GM12878 (cell line): Measurements from ENCODE around the gene SDC1. TPM values are rescaled to one million over a fixed set of nuclear protein-coding genes. Genes with fewer than 3 reads are reported as not detected.

Experiments
- ATAC-seq: fragments of 200-7000 bp; cut with Tn5 transposase; 3 replicates; pipeline ENCODE4 v1.9.1; 2020; ENCODE audit warnings: mild to moderate bottlenecking, moderate library complexity
- BruUV-seq: library from RNA; stranded (reverse); fragments of 400-500 nt; replicated peaks from 2 replicates; lab custom pipeline; 2021; lab: Mats Ljungman, UMichigan
- CTCF ChIA-PET: fragments of 300-600 bp; sonication (Branson Sonifier 250); formaldehyde crosslinking; extraction: SDS; loops from one replicate; lab custom pipeline; 2021; ENCODE audit warnings: inconsistent platforms; lab: Yijun Ruan, JAX
- POLR2A ChIA-PET: fragments of 350-600 bp; formaldehyde crosslinking; extraction: SDS; loops from one replicate; lab custom pipeline; 2021; ENCODE audit warnings: inconsistent platforms; lab: Charles Lee
- RAD21 ChIA-PET: fragments of 300-600 bp; sonication (Branson Sonifier 250); formaldehyde crosslinking; loops from one replicate; lab custom pipeline; 2023; ENCODE audit warnings: antibody characterized with exemption; ENCODE audit not compliant: unreplicated experiment; lab: Charles Lee
- SMC1A ChIA-PET: fragments of 300-600 bp; sonication (Branson Sonifier 250); formaldehyde crosslinking; loops from one replicate; lab custom pipeline; 2023; ENCODE audit not compliant: unreplicated experiment, uncharacterized antibody; lab: Charles Lee
- DNase-seq: peaks from one replicate; pipeline ENCODE4 v3.0.0-alpha.2; 2011; ENCODE audit warnings: low read depth, low spot score
- FAIRE-seq: peaks from 3 replicates; lab custom pipeline; 2011; peaks lifted over from hg19 to GRCh38; lab: Jason Lieb, UNC
- H2AFZ ChIP-seq: 2 replicates; pipeline ENCODE4 v1.6.0; 2011; ENCODE audit warnings: low read depth, low read length, control low read depth; ENCODE audit not compliant: control insufficient read depth
- H3K27ac ChIP-seq: 2 replicates; pipeline ENCODE4 v1.5.1; 2011; ENCODE audit warnings: control low read depth; ENCODE audit not compliant: control insufficient read depth, insufficient read depth
- H3K27me3 ChIP-seq, 2 experiments: replicated peaks in 1 of 2; 2 replicates each; pipeline versions ENCODE4 v1.6.0 to v1.6.1; 2011; ENCODE audit warnings: low read length in 1 of 2; ENCODE audit not compliant: control insufficient read depth in 2 of 2, insufficient read depth in 2 of 2
- H3K36me3 ChIP-seq, 2 experiments: 2 replicates each; pipeline ENCODE4 v1.5.1; 2011; ENCODE audit warnings: low read length in 1 of 2; ENCODE audit not compliant: control insufficient read depth in 2 of 2, insufficient read depth in 2 of 2
- H3K4me1 ChIP-seq: 2 replicates; pipeline ENCODE4 v1.6.1; 2011; ENCODE audit warnings: mild to moderate bottlenecking, low read length, moderate library complexity, mixed read lengths; ENCODE audit not compliant: control insufficient read depth, insufficient read depth
- H3K4me2 ChIP-seq: 2 replicates; pipeline ENCODE4 v1.6.0; 2011; ENCODE audit warnings: control low read depth; ENCODE audit not compliant: control insufficient read depth, insufficient read depth
- H3K4me3 ChIP-seq: fragments of 200-600 bp; sonication (generic); 2 replicates; pipeline ENCODE4 v1.5.1; 2016
- H3K79me2 ChIP-seq: 2 replicates; pipeline ENCODE4 v1.6.0; 2011; ENCODE audit warnings: low read length; ENCODE audit not compliant: control insufficient read depth, insufficient read depth
- H3K9ac ChIP-seq: 2 replicates; pipeline ENCODE4 v1.8.0; 2011; ENCODE audit warnings: low read length, control low read depth, mixed read lengths; ENCODE audit not compliant: control insufficient read depth, insufficient read depth
- H3K9me3 ChIP-seq: replicated peaks from 3 replicates; pipeline ENCODE4 v1.5.1; 2011; ENCODE audit warnings: mild to moderate bottlenecking, low read length; ENCODE audit not compliant: control insufficient read depth, insufficient read depth
- H4K20me1 ChIP-seq: 2 replicates; pipeline ENCODE4 v1.6.0; 2011; ENCODE audit not compliant: control insufficient read depth, insufficient read depth
- BHLHE40 ChIP-seq, 2 experiments: fragments of 450-650 bp in 1 of 2; IDR thresholded peaks; 2 replicates each; pipeline ENCODE4 v1.6.1; 2011 to 2017; ENCODE audit warnings: low read depth in 2 of 2, borderline replicate concordance in 1 of 2, improper control_type of control experiment in 1 of 2, low read length in 1 of 2, mild to moderate bottlenecking in 1 of 2
- CREB1 ChIP-seq: IDR thresholded peaks from 2 replicates; pipeline ENCODE4 v1.6.1; 2012; ENCODE audit warnings: low read depth, mild to moderate bottlenecking, inconsistent platforms
- HDAC6 ChIP-seq: fragments of 200-600 bp; sonication (generic); IDR thresholded peaks from one replicate; pipeline ENCODE4 v1.8.0; 2017; ENCODE audit warnings: antibody characterized with exemption; ENCODE audit not compliant: unreplicated experiment
- JUNB ChIP-seq: IDR thresholded peaks from 2 replicates; pipeline ENCODE4 v1.6.1; 2016; ENCODE audit warnings: antibody characterized with exemption, mild to moderate bottlenecking
- MYB ChIP-seq: fragments of 150-350 bp; IDR thresholded peaks from 2 replicates; pipeline ENCODE4 v1.6.1; 2014; ENCODE audit warnings: mild to moderate bottlenecking, low read depth, low read length, borderline replicate concordance
- MYC ChIP-seq: IDR thresholded peaks from 2 replicates; pipeline ENCODE4 v1.6.1; 2011; ENCODE audit warnings: mild to moderate bottlenecking, low read length, moderate library complexity, inconsistent platforms; ENCODE audit not compliant: insufficient read depth, insufficient replicate concordance, insufficient read length, severe bottlenecking
- SMAD5 ChIP-seq: IDR thresholded peaks from 2 replicates; pipeline ENCODE4 v1.6.1; 2016; ENCODE audit warnings: antibody characterized with exemption, low read depth
- TAF1 ChIP-seq: IDR thresholded peaks from 2 replicates; pipeline ENCODE4 v1.6.1; 2011; ENCODE audit warnings: mild to moderate bottlenecking, low read depth, low read length, borderline replicate concordance
- TCF7 ChIP-seq: IDR thresholded peaks from 2 replicates; pipeline ENCODE4 v1.6.1; 2014; ENCODE audit warnings: antibody characterized with exemption, borderline replicate concordance
- ZZZ3 ChIP-seq: IDR thresholded peaks from 2 replicates; pipeline ENCODE4 v1.6.1; 2011; ENCODE audit warnings: low read depth; ENCODE audit not compliant: control insufficient read depth, insufficient read length
- WGBS: methylation state at CpG from one replicate; pipeline ENCODE4 v1.1.6; 2016; ENCODE audit warnings: low lambda C conversion rate; ENCODE audit not compliant: insufficient replicate concordance, insufficient coverage; ENCODE audit errors: missing lambda C conversion rate; 5-methylcytosine and 5-hydroxymethylcytosine counted together
- in situ Hi-C: fragments of 300-500 bp; cut with MboI; formaldehyde crosslinking; loops from 9 replicates; pipeline ENCODE4 v1.14.3; 2018; ENCODE audit warnings: mixed read lengths
- intact Hi-C: fragments of 100-400 bp; cut with micrococcal nuclease; formaldehyde crosslinking; loops from one replicate; pipeline ENCODE4 v1.14.2; 2022; ENCODE audit not compliant: unreplicated experiment
- polyA plus RNA-seq, 11 experiments: library from polyadenylated mRNA; depleted of rRNA in 4 of 11; unstranded in 6 of 11; stranded (reverse) in 5 of 11; fragments of >200 nt; fragmentation: Nextera tagmentation in 4 of 11; fragmentation: Illumina TruSeq in 1 of 11; extraction: Ambion mirVana in 4 of 11; extraction: Trizol in 1 of 11; gene quantifications; 1 replicate in 1 of 11; 2 replicates in 10 of 11; pipeline versions ENCODE4 v1.2.1 to v1.2.3, GENCODE V29; 2011 to 2016; ENCODE audit warnings: inconsistent platforms in 2 of 11, missing spikeins in 2 of 11, low read depth in 1 of 11
- total RNA-seq, 4 experiments: library from RNA; depleted of rRNA in 3 of 4; stranded (reverse); fragments of >200 nt in 3 of 4; fragmentation: Illumina TruSeq in 1 of 4; extraction: Trizol in 1 of 4; gene quantifications; 2 replicates each; pipeline versions ENCODE4 v1.2.1 to v1.2.3, GENCODE V29; 2013 to 2021
- TF ChIP-seq, protein P1 (sequence below): IDR thresholded peaks from 2 replicates; pipeline ENCODE4 v1.6.1; 2011; ENCODE audit warnings: mild to moderate bottlenecking, low read depth, low read length, moderate library complexity; ENCODE audit not compliant: insufficient replicate concordance
- TF ChIP-seq, protein P2 (sequence below): IDR thresholded peaks from 2 replicates; pipeline ENCODE4 v1.6.1; 2011; ENCODE audit warnings: low read depth, low read length, improper control_type of control experiment, borderline replicate concordance
- TF ChIP-seq, protein P3 (sequence below): fragments of 450-650 bp; formaldehyde crosslinking; IDR thresholded peaks from 2 replicates; pipeline ENCODE4 v1.4.0; 2022; ENCODE audit warnings: mild to moderate bottlenecking, moderate library complexity
- TF ChIP-seq, protein P4 (sequence below): fragments of 450-650 bp; IDR thresholded peaks from 2 replicates; pipeline ENCODE4 v1.6.1; 2017; ENCODE audit warnings: antibody characterized with exemption, mild to moderate bottlenecking, moderate library complexity

Gene SDC1
- total and polyA plus RNA-seq, 10 of the 15 experiments (the other 5 are each of a cell fraction or from before 2014, with no cell fraction given) = 0.85 to 36.8 (median 23.7) TPM

DNA sequence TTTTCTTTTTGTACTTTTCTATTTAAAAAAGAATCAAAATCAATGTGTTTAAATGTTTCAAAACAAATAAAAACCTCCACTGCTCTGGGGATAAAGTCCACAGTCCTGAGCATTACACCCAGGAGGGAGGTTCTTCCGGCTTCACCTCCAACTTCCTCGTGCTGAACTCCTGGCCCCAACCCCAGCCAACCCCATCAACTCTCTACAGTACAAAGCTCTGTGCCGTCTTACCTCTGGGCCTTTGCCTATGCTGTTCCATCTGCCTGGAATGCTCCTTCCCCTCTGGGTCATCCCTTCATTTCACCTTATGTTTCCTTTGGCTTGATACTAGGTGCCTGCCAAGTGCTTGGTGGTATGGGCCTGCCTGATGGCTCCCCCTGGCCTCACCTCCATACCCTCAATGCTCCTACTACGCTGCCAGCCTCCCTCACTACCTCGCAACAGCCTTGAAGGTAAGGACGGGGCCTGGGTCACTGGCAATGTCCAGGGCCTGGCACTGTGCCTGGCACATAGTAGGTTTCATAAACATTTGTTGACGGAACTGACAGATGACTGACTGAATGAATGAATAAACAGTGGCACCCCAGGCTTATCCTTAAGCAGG, 28.8 kb downstream of the SDC1 start (continued):
- TF ChIP-seq, protein P1, sequence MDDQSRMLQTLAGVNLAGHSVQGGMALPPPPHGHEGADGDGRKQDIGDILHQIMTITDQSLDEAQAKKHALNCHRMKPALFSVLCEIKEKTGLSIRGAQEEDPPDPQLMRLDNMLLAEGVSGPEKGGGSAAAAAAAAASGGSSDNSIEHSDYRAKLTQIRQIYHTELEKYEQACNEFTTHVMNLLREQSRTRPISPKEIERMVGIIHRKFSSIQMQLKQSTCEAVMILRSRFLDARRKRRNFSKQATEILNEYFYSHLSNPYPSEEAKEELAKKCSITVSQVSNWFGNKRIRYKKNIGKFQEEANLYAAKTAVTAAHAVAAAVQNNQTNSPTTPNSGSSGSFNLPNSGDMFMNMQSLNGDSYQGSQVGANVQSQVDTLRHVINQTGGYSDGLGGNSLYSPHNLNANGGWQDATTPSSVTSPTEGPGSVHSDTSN = no peak
- no peak for TF ChIP-seq CREB1
- no peak for TF ChIP-seq BHLHE40 (IDR thresholded peaks at IDR 0.05; ENCODE audit: borderline replicate concordance in 1 of 2, low read depth in 2 of 2, low read length in 1 of 2)
- TF ChIP-seq JUNB = no peak
- TF ChIP-seq, protein P2, sequence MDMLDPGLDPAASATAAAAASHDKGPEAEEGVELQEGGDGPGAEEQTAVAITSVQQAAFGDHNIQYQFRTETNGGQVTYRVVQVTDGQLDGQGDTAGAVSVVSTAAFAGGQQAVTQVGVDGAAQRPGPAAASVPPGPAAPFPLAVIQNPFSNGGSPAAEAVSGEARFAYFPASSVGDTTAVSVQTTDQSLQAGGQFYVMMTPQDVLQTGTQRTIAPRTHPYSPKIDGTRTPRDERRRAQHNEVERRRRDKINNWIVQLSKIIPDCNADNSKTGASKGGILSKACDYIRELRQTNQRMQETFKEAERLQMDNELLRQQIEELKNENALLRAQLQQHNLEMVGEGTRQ = no peak
- no peak for TF ChIP-seq MYB
- no peak for TF ChIP-seq HDAC6

DNA sequence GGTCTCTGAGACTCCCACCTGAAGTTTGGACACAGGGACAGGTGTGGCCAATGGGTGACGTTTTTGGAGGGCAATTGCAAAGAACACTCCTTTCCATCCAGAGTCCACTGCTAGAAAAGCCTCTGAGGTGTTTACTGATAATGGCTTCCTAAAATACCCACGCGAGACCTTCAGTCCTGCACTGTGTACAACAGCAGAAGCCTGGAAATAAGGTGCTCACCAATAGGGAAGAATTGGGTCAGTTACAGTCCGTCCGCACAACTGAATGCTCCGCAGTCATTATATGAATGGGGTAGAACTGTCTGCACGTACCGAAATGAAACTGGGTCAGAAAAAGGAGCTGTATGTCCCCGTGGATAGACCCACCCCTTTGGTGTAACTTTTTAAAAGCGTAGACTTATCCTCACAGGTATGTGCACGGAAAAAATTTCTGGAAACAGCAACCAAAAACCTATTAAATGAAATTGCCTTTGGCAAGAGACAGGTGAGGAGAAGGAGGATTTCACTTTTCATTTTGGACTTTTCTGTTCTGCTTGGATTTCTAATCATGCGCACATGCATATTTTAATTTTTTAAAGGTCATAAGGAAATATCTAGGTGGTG, 29.4 kb downstream of the SDC1 start:
- DNase-seq (no peak), ATAC-seq (no peak), FAIRE-seq (no peak)
- no peaks in the 10 kb centered on the region for H4K20me1 ChIP-seq
- ChIA-PET RAD21 (no interaction called here), CTCF (no interaction called here), SMC1A (no interaction called here), POLR2A (no interaction called here)
- no peak overlapping the region for H2AFZ ChIP-seq
- no peaks in the 10 kb centered on the region for H3K4me1 ChIP-seq
- in situ Hi-C loops = no loop called here
- no peak overlapping the region for H3K9ac ChIP-seq
- no peaks in the 10 kb centered on the region for H3K9me3 ChIP-seq
- no peak overlapping the region for H3K4me2 ChIP-seq
- 59% methylated on average over 12 of the region's 12 CpGs for WGBS
- BruUV-seq = no TSS peak
- H3K27ac ChIP-seq = no peak overlapping the region
- H3K27me3 ChIP-seq = no peaks in the 10 kb centered on the region; a peak in 1 of 4 replicates
- intact Hi-C loops = no loop called here
- H3K36me3 ChIP-seq = no peaks in the 10 kb centered on the region
- H3K4me3 ChIP-seq = no peak overlapping the region
- no peaks in the 10 kb centered on the region for H3K79me2 ChIP-seq
- TF ChIP-seq ZZZ3 (no peak), MYC (no peak), TAF1 (no peak), TCF7 (no peak), SMAD5 (no peak)
- TF ChIP-seq, protein P3, sequence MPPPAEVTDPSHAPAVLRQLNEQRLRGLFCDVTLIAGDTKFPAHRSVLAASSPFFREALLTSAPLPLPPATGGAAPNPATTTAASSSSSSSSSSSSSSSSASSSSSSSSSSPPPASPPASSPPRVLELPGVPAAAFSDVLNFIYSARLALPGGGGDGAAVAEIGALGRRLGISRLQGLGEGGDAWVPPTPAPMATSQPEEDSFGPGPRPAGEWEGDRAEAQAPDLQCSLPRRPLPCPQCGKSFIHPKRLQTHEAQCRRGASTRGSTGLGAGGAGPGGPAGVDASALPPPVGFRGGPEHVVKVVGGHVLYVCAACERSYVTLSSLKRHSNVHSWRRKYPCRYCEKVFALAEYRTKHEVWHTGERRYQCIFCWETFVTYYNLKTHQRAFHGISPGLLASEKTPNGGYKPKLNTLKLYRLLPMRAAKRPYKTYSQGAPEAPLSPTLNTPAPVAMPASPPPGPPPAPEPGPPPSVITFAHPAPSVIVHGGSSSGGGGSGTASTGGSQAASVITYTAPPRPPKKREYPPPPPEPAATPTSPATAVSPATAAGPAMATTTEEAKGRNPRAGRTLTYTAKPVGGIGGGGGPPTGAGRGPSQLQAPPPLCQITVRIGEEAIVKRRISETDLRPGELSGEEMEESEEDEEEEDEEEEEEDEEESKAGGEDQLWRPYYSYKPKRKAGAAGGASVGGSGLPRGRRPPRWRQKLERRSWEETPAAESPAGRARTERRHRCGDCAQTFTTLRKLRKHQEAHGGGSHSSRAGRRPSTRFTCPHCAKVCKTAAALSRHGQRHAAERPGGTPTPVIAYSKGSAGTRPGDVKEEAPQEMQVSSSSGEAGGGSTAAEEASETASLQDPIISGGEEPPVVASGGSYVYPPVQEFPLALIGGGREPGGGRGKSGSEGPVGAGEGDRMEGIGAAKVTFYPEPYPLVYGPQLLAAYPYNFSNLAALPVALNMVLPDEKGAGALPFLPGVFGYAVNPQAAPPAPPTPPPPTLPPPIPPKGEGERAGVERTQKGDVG (CRISPR knock-in tag) = no peak
- TF ChIP-seq, protein P4, sequence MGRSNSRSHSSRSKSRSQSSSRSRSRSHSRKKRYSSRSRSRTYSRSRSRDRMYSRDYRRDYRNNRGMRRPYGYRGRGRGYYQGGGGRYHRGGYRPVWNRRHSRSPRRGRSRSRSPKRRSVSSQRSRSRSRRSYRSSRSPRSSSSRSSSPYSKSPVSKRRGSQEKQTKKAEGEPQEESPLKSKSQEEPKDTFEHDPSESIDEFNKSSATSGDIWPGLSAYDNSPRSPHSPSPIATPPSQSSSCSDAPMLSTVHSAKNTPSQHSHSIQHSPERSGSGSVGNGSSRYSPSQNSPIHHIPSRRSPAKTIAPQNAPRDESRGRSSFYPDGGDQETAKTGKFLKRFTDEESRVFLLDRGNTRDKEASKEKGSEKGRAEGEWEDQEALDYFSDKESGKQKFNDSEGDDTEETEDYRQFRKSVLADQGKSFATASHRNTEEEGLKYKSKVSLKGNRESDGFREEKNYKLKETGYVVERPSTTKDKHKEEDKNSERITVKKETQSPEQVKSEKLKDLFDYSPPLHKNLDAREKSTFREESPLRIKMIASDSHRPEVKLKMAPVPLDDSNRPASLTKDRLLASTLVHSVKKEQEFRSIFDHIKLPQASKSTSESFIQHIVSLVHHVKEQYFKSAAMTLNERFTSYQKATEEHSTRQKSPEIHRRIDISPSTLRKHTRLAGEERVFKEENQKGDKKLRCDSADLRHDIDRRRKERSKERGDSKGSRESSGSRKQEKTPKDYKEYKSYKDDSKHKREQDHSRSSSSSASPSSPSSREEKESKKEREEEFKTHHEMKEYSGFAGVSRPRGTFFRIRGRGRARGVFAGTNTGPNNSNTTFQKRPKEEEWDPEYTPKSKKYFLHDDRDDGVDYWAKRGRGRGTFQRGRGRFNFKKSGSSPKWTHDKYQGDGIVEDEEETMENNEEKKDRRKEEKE = no peak
